HepG2 (cell line): Measurements from ENCODE around the gene SEMA3B. TPM values are rescaled to one million over a fixed set of nuclear protein-coding genes. Genes with fewer than 3 reads are reported as not detected.

ENCODE experiments used
- CENPT ChIP-seq: sonication (generic); formaldehyde crosslinking; IDR thresholded peaks from 2 replicates; pipeline ENCODE4 v1.8.0; 2022; ENCODE audit warnings: low read depth, mild to moderate bottlenecking, moderate library complexity, missing genetic modification reagents
- HNF1A ChIP-seq, 2 experiments: sonication (generic) in 1 of 2; formaldehyde crosslinking in 1 of 2; IDR thresholded peaks; 2 replicates each; pipeline versions ENCODE4 v1.4.0 to v1.6.1; 2016 to 2020; ENCODE audit warnings: borderline replicate concordance in 1 of 2, low read depth in 1 of 2, mild to moderate bottlenecking in 1 of 2, missing genetic modification reagents in 1 of 2
- KDM3A ChIP-seq: IDR thresholded peaks from 2 replicates; pipeline ENCODE4 v1.6.1; 2018; ENCODE audit warnings: low read depth, missing compliant biosample characterization
- KLF9 ChIP-seq: IDR thresholded peaks from 2 replicates; pipeline ENCODE4 v1.6.1; 2016; ENCODE audit warnings: low read depth
- MEIS2 ChIP-seq: sonication (generic); formaldehyde crosslinking; IDR thresholded peaks from 2 replicates; pipeline ENCODE4 v1.9.0; 2021; ENCODE audit warnings: mild to moderate bottlenecking, missing genetic modification reagents
- NPAS2 ChIP-seq: sonication (generic); formaldehyde crosslinking; IDR thresholded peaks from 2 replicates; pipeline ENCODE4 v1.8.0; 2022; ENCODE audit warnings: mild to moderate bottlenecking, missing genetic modification reagents, borderline replicate concordance
- TEAD3 ChIP-seq: optimal IDR thresholded peaks from 2 replicates; pipeline ENCODE3; 2016; ENCODE audit warnings: borderline replicate concordance
- TIGD3 ChIP-seq: sonication (generic); formaldehyde crosslinking; IDR thresholded peaks from 2 replicates; pipeline ENCODE4 v1.5.1; 2020; ENCODE audit warnings: mild to moderate bottlenecking, missing genetic modification reagents, borderline replicate concordance
- ZBTB40 ChIP-seq, 2 experiments: fragments of 450-650 bp in 1 of 2; sonication (generic) in 1 of 2; formaldehyde crosslinking in 1 of 2; IDR thresholded peaks; 2 replicates each; pipeline versions ENCODE4 v1.6.1 to v1.8.0; 2016 to 2022; ENCODE audit warnings: antibody characterized with exemption in 1 of 2, mild to moderate bottlenecking in 1 of 2, missing genetic modification reagents in 1 of 2
- ZNF274 ChIP-seq: sonication (generic); formaldehyde crosslinking; IDR thresholded peaks from 2 replicates; pipeline ENCODE4 v1.5.1; 2020; ENCODE audit warnings: mild to moderate bottlenecking, missing genetic modification reagents
- ZNF430 ChIP-seq: sonication (generic); formaldehyde crosslinking; IDR thresholded peaks from 2 replicates; pipeline ENCODE4 v1.9.0; 2021; ENCODE audit warnings: mild to moderate bottlenecking, missing genetic modification reagents
- ZNF781 ChIP-seq: sonication (generic); formaldehyde crosslinking; IDR thresholded peaks from 2 replicates; pipeline ENCODE4 v1.5.1; 2020; ENCODE audit warnings: borderline replicate concordance, mild to moderate bottlenecking, missing genetic modification reagents; ENCODE audit errors: not compliant biosample characterization
- polyA plus RNA-seq, 8 experiments: library from polyadenylated mRNA; depleted of rRNA in 3 of 8; stranded (reverse) in 7 of 8; unstranded in 1 of 8; fragments of >200 nt; fragmentation: Illumina TruSeq in 4 of 8; extraction: Trizol in 4 of 8; gene quantifications; 2 replicates each; pipeline versions ENCODE4 v1.2.1 to v1.2.3, GENCODE V29; 2011 to 2016; ENCODE audit warnings: low read depth in 4 of 8, missing spikeins in 1 of 8, mixed read lengths in 1 of 8; ENCODE audit not compliant: insufficient read depth in 1 of 8
- total RNA-seq, 5 experiments: library from RNA; depleted of rRNA; stranded (reverse); fragments of >200 nt; fragmentation: Illumina TruSeq; extraction: Trizol; gene quantifications; 2 replicates each; pipeline ENCODE4 v1.2.3, GENCODE V29; 2016; ENCODE audit warnings: low read depth in 1 of 5

The SEMA3B gene
- total and polyA plus RNA-seq, 2 of the 13 experiments (the other 11 are each of a cell fraction or from before 2014, with no cell fraction given), result 93.2 to 158 TPM

GRCh38 chr3:50303013-50303815, 34.3 kb downstream of the SEMA3B start, which contains the start of gene HYAL1 (continued):
- TF ChIP-seq ZNF781 (CRISPR knock-in tag) (peak; percentile 50), ZNF274 (CRISPR knock-in tag) (no peak; the same call in 1 of the 2 replicates), TEAD3 (CRISPR knock-in tag) (peak; percentile 6), ZBTB40 (IDR thresholded peaks at IDR 0.05) (no peak), ZBTB40 (CRISPR knock-in tag; IDR thresholded peaks at IDR 0.05) (no peak), ZNF430 (CRISPR knock-in tag) (peak; percentile 91), TIGD3 (CRISPR knock-in tag) (peak; percentile 28; the same call in 1 of the 2 replicates), CENPT (CRISPR knock-in tag) (no peak), KDM3A (CRISPR knock-in tag) (no peak; the same call in 1 of the 2 replicates), KLF9 (CRISPR knock-in tag) (no peak), HNF1A (IDR thresholded peaks at IDR 0.05; ENCODE audit: low read depth) (peak; percentile 92), HNF1A (CRISPR knock-in tag; IDR thresholded peaks at IDR 0.05; ENCODE audit: borderline replicate concordance) (peak; percentile 95), NPAS2 (CRISPR knock-in tag) (no peak), MEIS2 (CRISPR knock-in tag) (no peak)
